ENCODE results near the gene SMYD4. TPM values are rescaled to one million over a fixed set of nuclear protein-coding genes. Genes with fewer than 3 reads are reported as not detected.
A peak's percentile ranks its signal among the peaks of the same experiment; 100 is the strongest.

Gene SMYD4, protein sequence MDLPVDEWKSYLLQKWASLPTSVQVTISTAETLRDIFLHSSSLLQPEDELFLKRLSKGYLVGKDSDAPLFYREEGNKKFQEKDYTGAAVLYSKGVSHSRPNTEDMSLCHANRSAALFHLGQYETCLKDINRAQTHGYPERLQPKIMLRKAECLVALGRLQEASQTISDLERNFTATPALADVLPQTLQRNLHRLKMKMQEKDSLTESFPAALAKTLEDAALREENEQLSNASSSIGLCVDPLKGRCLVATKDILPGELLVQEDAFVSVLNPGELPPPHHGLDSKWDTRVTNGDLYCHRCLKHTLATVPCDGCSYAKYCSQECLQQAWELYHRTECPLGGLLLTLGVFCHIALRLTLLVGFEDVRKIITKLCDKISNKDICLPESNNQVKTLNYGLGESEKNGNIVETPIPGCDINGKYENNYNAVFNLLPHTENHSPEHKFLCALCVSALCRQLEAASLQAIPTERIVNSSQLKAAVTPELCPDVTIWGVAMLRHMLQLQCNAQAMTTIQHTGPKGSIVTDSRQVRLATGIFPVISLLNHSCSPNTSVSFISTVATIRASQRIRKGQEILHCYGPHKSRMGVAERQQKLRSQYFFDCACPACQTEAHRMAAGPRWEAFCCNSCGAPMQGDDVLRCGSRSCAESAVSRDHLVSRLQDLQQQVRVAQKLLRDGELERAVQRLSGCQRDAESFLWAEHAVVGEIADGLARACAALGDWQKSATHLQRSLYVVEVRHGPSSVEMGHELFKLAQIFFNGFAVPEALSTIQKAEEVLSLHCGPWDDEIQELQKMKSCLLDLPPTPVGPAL
- total RNA-seq (1 to 10 TPM; 5.0 to 8.9 (median 6.9) TPM), polyA plus RNA-seq (1 to 10 TPM; 4.0 to 4.7 TPM)

DNA sequence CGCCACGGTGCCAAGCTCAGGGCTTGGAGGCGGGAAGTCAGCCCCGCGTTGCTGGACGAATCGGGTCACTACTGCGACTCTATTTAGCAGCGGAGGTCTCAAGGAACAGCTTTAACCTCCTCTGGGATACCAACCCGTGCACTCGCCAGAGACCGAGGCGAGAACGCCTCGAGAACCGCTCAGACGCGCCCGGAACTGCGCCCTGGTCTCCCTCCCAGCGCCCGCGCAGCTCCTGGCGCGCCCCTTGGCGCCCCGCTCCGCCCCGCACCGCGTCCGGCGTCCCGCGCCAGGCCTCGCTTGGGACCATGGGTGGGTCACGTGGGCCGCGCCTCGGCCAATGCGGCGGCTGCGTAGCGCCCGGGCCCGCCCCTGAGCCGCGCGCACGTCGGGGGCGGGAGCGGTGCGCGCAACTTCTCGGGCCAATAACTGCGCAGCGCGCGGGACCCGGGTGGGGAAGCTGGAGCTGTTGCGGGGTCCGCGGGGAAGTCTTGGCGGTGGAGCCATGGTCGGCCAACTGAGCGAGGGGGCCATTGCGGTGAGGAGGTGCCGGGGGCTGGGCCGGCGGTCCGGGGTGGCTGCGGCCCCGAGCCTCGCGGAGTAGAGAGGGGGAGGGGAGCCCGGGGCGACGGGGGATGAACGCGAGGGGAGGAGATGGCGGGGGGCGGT lies at the start of gene SMYD4, which contains the start of gene RPA1:
Gene SMYD4 (minus strand): TSS at position 311 of the 666 bp plus-strand sequence. CDS start 1,908 bp downstream, outside the sequence.
Gene RPA1 (plus strand): TSS at position 414 of the 666 bp plus-strand sequence. CDS start 89 bp downstream, at position 503.
- Histone ChIP-seq H3K27me3 (no peaks in the 10 kb centered on the region), H3K4me1 (peaks cover 0 to 9% (median 8%) of the 10 kb centered on the region in 3 donors), H3K4me3 (peak within 1 kb of the TSS; percentile 65 to 86 (median 76)), H3K36me3 (peaks cover 0 to 16% (median 0%) of the 10 kb centered on the region in 3 donors), H3K27ac (peak within 1 kb of the TSS; percentile 77 to 84 (median 81)), H3K9me3 (no peaks in the 10 kb centered on the region)
- intact Hi-C loops (cut with DNase I) = no loop called here
- 0 to 1% methylated on average over 66 to 83 of the region's 83 CpGs for WGBS, 2 donors
- no peak for FAIRE-seq
- peak; percentile 99 to 100 (median 99) for ATAC-seq
- TF ChIP-seq, protein P1, sequence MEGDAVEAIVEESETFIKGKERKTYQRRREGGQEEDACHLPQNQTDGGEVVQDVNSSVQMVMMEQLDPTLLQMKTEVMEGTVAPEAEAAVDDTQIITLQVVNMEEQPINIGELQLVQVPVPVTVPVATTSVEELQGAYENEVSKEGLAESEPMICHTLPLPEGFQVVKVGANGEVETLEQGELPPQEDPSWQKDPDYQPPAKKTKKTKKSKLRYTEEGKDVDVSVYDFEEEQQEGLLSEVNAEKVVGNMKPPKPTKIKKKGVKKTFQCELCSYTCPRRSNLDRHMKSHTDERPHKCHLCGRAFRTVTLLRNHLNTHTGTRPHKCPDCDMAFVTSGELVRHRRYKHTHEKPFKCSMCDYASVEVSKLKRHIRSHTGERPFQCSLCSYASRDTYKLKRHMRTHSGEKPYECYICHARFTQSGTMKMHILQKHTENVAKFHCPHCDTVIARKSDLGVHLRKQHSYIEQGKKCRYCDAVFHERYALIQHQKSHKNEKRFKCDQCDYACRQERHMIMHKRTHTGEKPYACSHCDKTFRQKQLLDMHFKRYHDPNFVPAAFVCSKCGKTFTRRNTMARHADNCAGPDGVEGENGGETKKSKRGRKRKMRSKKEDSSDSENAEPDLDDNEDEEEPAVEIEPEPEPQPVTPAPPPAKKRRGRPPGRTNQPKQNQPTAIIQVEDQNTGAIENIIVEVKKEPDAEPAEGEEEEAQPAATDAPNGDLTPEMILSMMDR (IDR thresholded peaks at IDR 0.05) = no peak
- peak; percentile 84 to 94 (median 89) for DNase-seq

DNA sequence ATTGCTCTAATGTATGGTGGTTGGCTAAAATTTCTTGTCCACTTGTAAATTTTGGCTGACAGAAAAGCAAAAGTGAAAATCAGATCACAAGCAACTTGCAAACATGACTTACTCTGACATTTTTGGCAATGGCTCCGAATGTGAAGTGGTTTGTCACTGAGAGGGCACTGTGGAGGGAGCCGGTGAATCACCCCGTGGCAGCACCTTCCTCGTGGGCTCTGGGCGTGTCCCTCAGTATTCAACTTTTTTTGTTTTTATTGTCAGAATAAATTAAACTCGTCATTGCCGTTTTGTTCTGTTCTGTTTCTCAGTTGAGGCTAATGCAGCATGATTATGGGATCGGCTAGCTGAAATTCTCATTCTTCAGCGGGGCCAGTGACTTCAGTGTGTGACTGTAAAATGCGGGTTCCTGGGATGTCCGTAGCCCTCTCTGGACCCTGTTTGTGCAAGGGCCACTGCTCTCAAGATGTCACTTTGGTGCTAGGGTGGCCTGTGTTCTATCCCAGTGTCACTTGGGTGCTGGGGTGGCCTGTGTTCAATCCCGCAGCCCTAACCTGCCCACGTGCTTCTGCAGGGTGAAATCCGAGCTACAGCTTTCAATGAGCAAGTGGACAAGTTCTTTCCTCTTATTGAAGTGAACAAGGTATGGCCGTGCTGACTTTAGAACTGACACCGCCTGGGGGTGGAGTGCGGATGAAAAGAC lies 48.9 kb upstream of the SMYD4 start:
- Histone ChIP-seq H3K4me1 (no peaks in the 10 kb centered on the region), H3K9me3 (no peaks in the 10 kb centered on the region), H3K4me3 (no peak overlapping the region), H3K36me3 (peaks cover 0 to 42% (median 20%) of the 10 kb centered on the region in 3 donors), H3K27me3 (no peaks in the 10 kb centered on the region), H3K27ac (no peak overlapping the region)
- WGBS, 2 donors = 89% methylated on average over 17 of the region's 17 CpGs
- TF ChIP-seq, protein P1 (IDR thresholded peaks at IDR 0.05) = no peak
- ATAC-seq (no peak), FAIRE-seq (no peak), DNase-seq (no peak)
- intact Hi-C loops (cut with DNase I) = loop anchor here in 1 of 3 donors (10.0 kb wide), 1 partner anchor 154 kb away; the partner anchor contains the start of gene WDR81

DNA sequence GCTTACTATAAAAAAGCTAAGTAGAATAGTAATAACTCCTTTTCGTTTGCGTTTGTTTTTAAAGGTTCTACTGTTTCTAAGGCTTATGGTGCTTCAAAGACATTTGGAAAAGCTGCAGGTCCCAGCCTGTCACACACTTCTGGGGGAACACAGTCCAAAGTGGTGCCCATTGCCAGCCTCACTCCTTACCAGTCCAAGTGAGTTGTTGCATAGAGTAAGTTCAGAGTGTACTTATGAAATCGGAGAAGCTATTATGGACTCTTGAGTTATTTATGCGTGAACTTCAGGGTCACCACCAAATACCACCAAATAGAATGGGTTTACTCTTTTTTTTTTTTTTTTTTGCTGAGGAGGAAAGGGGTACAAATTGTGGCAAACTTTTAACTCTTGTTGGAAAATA lies 45.9 kb upstream of the SMYD4 start:
- no peaks in the 10 kb centered on the region for H3K27me3 ChIP-seq
- ATAC-seq = no peak
- no peak for DNase-seq
- no peaks in the 10 kb centered on the region for H3K9me3 ChIP-seq
- TF ChIP-seq, protein P1 (IDR thresholded peaks at IDR 0.05) = no peak
- H3K27ac ChIP-seq = no peak overlapping the region
- H3K4me3 ChIP-seq = no peak overlapping the region
- intact Hi-C loops (cut with DNase I) = loop anchor here in 1 of 3 donors (10.0 kb wide), 1 partner anchor 151 kb away; the partner anchor contains the start of gene WDR81
- peaks cover 0 to 36% (median 14%) of the 10 kb centered on the region in 3 donors for H3K36me3 ChIP-seq
- WGBS, 2 donors = 88 to 92% methylated on average over 4 of the region's 4 CpGs
- no peak for FAIRE-seq
- no peaks in the 10 kb centered on the region for H3K4me1 ChIP-seq

DNA sequence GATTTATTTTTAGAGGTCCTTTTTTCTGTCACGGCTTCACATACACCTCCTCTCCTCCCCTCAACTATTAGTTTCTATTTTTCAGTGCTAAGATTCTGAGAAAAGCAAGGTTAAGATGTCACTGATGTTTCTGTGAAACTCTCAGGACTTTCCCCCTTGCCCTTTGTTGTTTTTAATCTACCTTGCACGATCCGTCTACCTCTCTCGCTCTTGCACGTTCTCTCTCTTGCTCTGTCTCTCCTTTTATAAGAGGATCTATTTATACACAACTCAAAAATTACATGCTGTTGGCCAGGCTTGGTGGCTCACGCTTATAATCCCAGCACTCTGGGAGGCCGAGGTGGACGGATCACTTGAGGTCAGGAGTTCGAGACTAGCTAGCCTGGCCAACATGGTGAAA lies 43.7 kb upstream of the SMYD4 start:
- Histone ChIP-seq H3K4me1 (no peaks in the 10 kb centered on the region), H3K36me3 (peaks cover 0 to 20% (median 8%) of the 10 kb centered on the region in 3 donors), H3K27me3 (no peaks in the 10 kb centered on the region), H3K27ac (no peak overlapping the region), H3K9me3 (no peaks in the 10 kb centered on the region), H3K4me3 (no peak overlapping the region)
- DNase-seq (no peak), FAIRE-seq (no peak), ATAC-seq (no peak)
- TF ChIP-seq, protein P1 (IDR thresholded peaks at IDR 0.05) = no peak
- WGBS, 2 donors = 90 to 94% methylated on average over 9 of the region's 9 CpGs
- intact Hi-C loops (cut with DNase I) = loop anchor here in 1 of 3 donors (10.0 kb wide), 1 partner anchor 149 kb away; the partner anchor contains the start of gene WDR81
